ENCODE data around the gene ACTN1.
A peak's percentile ranks its signal among the peaks of the same experiment; 100 is the strongest.
"Not testable (repeated sequence)": the region's sequence is repeated elsewhere in the genome, so short reads cannot be mapped to it uniquely, and the experiment has no call there.

ACTN1 gene

GRCh38 chr14:68986225-68986624 is 7.1 kb upstream of the ACTN1 start:
- no peak for DNase-seq

- no peak for DNase-seq
Measured at GRCh38 chr14:68984686-68985085, 5.6 kb upstream of the ACTN1 start.

- DNase-seq, result no peak
Measured at GRCh38 chr14:68983191-68983590, 4.1 kb upstream of the ACTN1 start.

GRCh38 chr14:68982581-68982980 is 3.5 kb upstream of the ACTN1 start:
- DNase-seq, result no peak

- DNase-seq, result no peak
Measured at GRCh38 chr14:68981539-68981976, 2.5 kb upstream of the ACTN1 start.

GRCh38 chr14:68981139-68981538 is 2.0 kb upstream of the ACTN1 start:
- DNase-seq, result no peak

GRCh38 chr14:68979722-68980451 is 785 bp upstream of the ACTN1 start:
- DNase-seq, result no peak

- peak; percentile 68 for DNase-seq
Measured at GRCh38 chr14:68978172-68978911, 760 bp downstream of the ACTN1 start.

GRCh38 chr14:68977718-68978171 is 1.4 kb downstream of the ACTN1 start:
- DNase-seq, result peak; percentile 77

- DNase-seq, result peak; percentile 46
Measured at GRCh38 chr14:68977180-68977717, 1.9 kb downstream of the ACTN1 start.

GRCh38 chr14:68976160-68977067 is 2.7 kb downstream of the ACTN1 start:
- no peak for DNase-seq

GRCh38 chr14:68975667-68976066 is 3.4 kb downstream of the ACTN1 start:
- no peak for DNase-seq

GRCh38 chr14:68974759-68975347 is 4.2 kb downstream of the ACTN1 start:
- no peak for DNase-seq

GRCh38 chr14:68973639-68974038 is 5.5 kb downstream of the ACTN1 start:
- no peak for DNase-seq

GRCh38 chr14:68973219-68973565 is 5.9 kb downstream of the ACTN1 start:
- not testable (repeated sequence) for DNase-seq

- DNase-seq, result no peak
Measured at GRCh38 chr14:68972507-68973218, 6.4 kb downstream of the ACTN1 start.

GRCh38 chr14:68971411-68972035 is 7.6 kb downstream of the ACTN1 start:
- no peak for DNase-seq

- no peak for DNase-seq
Measured at GRCh38 chr14:68970736-68971135, 8.4 kb downstream of the ACTN1 start.

- DNase-seq, result no peak
Measured at GRCh38 chr14:68970038-68970612, 9.0 kb downstream of the ACTN1 start.

GRCh38 chr14:68969278-68970033 is 9.6 kb downstream of the ACTN1 start:
- DNase-seq, result no peak
